A549 (cell line): ENCODE results near the gene FARSB.

Experiments used
- CBX2 ChIP-seq: fragments of 200-600 bp; sonication (generic); IDR thresholded peaks from 2 replicates; pipeline ENCODE4 v1.6.1; 2016; ENCODE audit warnings: low read depth, mild to moderate bottlenecking, borderline replicate concordance
- CHD2 ChIP-seq: fragments of 150-350 bp; IDR thresholded peaks from 2 replicates; pipeline ENCODE4 v1.6.1; 2014; ENCODE audit warnings: low read length; ENCODE audit not compliant: partially characterized antibody
- EHMT2 ChIP-seq: fragments of 200-600 bp; sonication (generic); IDR thresholded peaks from 2 replicates; pipeline ENCODE4 v1.6.1; 2016; ENCODE audit warnings: antibody characterized with exemption, low read depth, mild to moderate bottlenecking, moderate library complexity
- ESRRA ChIP-seq: fragments of 150-350 bp; IDR thresholded peaks from 2 replicates; pipeline ENCODE4 v1.6.1; 2014; ENCODE audit warnings: mild to moderate bottlenecking, low read length, borderline replicate concordance
- FOSL2 ChIP-seq, 2 experiments: fragments of 450-650 bp in 1 of 2; fragments of >200 bp in 1 of 2; sonication (Bioruptor Twin) in 1 of 2; formaldehyde crosslinking; IDR thresholded peaks; 2 replicates each; pipeline versions ENCODE4 v1.5.0 to v1.6.1; 2016 to 2020; ENCODE audit warnings: mild to moderate bottlenecking in 1 of 2, moderate library complexity in 1 of 2
- GATA3 ChIP-seq: IDR thresholded peaks from 2 replicates; pipeline ENCODE4 v1.6.1; 2012; ENCODE audit warnings: borderline replicate concordance
- HOXB13 ChIP-seq: fragments of 250-450 bp; sonication (Bioruptor Pico); IDR thresholded peaks from 2 replicates; pipeline ENCODE4 v1.5.0; 2020; ENCODE audit warnings: low read depth, mild to moderate bottlenecking, moderate library complexity
- MYC ChIP-seq: IDR thresholded peaks from 2 replicates; pipeline ENCODE4 v1.6.1; 2012; ENCODE audit warnings: mild to moderate bottlenecking, inconsistent platforms, low read length, improper control_type of control experiment, borderline replicate concordance
- POLR2A ChIP-seq: IDR thresholded peaks from 2 replicates; pipeline ENCODE4 v1.6.1; 2012; ENCODE audit warnings: mild to moderate bottlenecking, low read length
- RAD21 ChIP-seq, 2 experiments: fragments of >200 bp in 1 of 2; sonication (Bioruptor Twin) in 1 of 2; formaldehyde crosslinking in 1 of 2; IDR thresholded peaks in 1 of 2; conservative IDR thresholded peaks in 1 of 2; 2 replicates in 1 of 2; 3 replicates in 1 of 2; pipeline ENCODE4 v1.6.1; 2012 to 2018; ENCODE audit warnings: inconsistent platforms in 1 of 2
- ZFP36 ChIP-seq: fragments of 450-650 bp; IDR thresholded peaks from 2 replicates; pipeline ENCODE4 v1.6.1; 2014; ENCODE audit warnings: borderline replicate concordance; ENCODE audit not compliant: partially characterized antibody
- ZNF302 ChIP-seq: fragments of 250-450 bp; sonication (Bioruptor Pico); IDR thresholded peaks from 2 replicates; pipeline ENCODE4 v1.9.0; 2021; ENCODE audit warnings: inconsistent platforms, mild to moderate bottlenecking, moderate library complexity
- TF ChIP-seq, protein P1 (sequence below): fragments of >200 bp; sonication (Bioruptor Twin); formaldehyde crosslinking; IDR thresholded peaks from 3 replicates; pipeline ENCODE4 v1.5.1; 2016
- TF ChIP-seq, protein P2 (sequence below): fragments of 200-600 bp; sonication (generic); IDR thresholded peaks from 2 replicates; pipeline ENCODE4 v1.6.1; 2016; ENCODE audit warnings: antibody characterized with exemption, mild to moderate bottlenecking, moderate library complexity

DNA sequence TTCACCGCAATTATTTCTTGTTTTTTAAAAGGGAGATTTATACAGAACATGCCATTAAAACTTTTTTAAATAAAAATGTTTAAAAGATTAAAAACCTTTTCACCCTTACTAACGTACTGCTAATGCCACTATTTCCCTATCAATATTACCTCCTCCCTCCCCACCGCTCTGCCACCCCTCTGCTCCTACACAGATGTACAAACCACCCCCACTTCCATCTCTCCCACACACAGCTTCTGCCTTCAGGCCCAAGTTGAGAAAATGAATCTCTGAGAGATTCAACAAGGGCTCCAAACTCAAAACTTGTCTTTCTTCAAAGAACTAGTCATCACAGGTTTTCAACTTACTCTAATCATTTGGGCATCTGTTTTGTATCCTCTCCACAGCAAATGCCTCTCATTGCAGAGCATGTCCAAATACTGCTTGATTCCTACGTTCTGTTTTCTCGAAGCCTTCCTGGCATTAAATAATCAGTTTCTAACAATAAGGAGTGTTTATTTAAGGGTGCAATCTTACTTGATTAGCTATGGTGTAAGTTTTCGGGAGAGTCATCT, 32.1 kb downstream of the FARSB start:
- TF ChIP-seq, protein P1, sequence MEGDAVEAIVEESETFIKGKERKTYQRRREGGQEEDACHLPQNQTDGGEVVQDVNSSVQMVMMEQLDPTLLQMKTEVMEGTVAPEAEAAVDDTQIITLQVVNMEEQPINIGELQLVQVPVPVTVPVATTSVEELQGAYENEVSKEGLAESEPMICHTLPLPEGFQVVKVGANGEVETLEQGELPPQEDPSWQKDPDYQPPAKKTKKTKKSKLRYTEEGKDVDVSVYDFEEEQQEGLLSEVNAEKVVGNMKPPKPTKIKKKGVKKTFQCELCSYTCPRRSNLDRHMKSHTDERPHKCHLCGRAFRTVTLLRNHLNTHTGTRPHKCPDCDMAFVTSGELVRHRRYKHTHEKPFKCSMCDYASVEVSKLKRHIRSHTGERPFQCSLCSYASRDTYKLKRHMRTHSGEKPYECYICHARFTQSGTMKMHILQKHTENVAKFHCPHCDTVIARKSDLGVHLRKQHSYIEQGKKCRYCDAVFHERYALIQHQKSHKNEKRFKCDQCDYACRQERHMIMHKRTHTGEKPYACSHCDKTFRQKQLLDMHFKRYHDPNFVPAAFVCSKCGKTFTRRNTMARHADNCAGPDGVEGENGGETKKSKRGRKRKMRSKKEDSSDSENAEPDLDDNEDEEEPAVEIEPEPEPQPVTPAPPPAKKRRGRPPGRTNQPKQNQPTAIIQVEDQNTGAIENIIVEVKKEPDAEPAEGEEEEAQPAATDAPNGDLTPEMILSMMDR: no peak
- TF ChIP-seq CBX2: no peak
- TF ChIP-seq EHMT2: no peak
- no peak for TF ChIP-seq FOSL2 (IDR thresholded peaks at IDR 0.05)
- no peak for TF ChIP-seq FOSL2 (CRISPR knock-in tag; IDR thresholded peaks at IDR 0.05)
- no peak for TF ChIP-seq ZFP36
- TF ChIP-seq POLR2A: no peak
- TF ChIP-seq GATA3: no peak
- TF ChIP-seq, protein P2, sequence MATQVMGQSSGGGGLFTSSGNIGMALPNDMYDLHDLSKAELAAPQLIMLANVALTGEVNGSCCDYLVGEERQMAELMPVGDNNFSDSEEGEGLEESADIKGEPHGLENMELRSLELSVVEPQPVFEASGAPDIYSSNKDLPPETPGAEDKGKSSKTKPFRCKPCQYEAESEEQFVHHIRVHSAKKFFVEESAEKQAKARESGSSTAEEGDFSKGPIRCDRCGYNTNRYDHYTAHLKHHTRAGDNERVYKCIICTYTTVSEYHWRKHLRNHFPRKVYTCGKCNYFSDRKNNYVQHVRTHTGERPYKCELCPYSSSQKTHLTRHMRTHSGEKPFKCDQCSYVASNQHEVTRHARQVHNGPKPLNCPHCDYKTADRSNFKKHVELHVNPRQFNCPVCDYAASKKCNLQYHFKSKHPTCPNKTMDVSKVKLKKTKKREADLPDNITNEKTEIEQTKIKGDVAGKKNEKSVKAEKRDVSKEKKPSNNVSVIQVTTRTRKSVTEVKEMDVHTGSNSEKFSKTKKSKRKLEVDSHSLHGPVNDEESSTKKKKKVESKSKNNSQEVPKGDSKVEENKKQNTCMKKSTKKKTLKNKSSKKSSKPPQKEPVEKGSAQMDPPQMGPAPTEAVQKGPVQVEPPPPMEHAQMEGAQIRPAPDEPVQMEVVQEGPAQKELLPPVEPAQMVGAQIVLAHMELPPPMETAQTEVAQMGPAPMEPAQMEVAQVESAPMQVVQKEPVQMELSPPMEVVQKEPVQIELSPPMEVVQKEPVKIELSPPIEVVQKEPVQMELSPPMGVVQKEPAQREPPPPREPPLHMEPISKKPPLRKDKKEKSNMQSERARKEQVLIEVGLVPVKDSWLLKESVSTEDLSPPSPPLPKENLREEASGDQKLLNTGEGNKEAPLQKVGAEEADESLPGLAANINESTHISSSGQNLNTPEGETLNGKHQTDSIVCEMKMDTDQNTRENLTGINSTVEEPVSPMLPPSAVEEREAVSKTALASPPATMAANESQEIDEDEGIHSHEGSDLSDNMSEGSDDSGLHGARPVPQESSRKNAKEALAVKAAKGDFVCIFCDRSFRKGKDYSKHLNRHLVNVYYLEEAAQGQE: no peak
- no peak for TF ChIP-seq ZNF302
- no peak for TF ChIP-seq ESRRA
- TF ChIP-seq CHD2: no peak
- TF ChIP-seq HOXB13 (CRISPR knock-in tag): no peak
- no peak for TF ChIP-seq MYC
- TF ChIP-seq RAD21 (conservative IDR thresholded peaks at IDR 0.05 in 1 of 2, IDR thresholded peaks at IDR 0.05 in 1 of 2): no peak
